A172 (cell line): ENCODE data around the gene STK39. TPM values are rescaled to one million over a fixed set of nuclear protein-coding genes. Genes with fewer than 3 reads are reported as not detected.
A peak's percentile ranks its signal among the peaks of the same experiment; 100 is the strongest.
"Not testable (repeated sequence)": the region's sequence is repeated elsewhere in the genome, so short reads cannot be mapped to it uniquely, and the experiment has no call there.

Experiments
- DNase-seq: peaks from one replicate; pipeline ENCODE4 v3.0.0-alpha.2; 2015; ENCODE audit warnings: low spot score
- total RNA-seq: library from RNA; depleted of rRNA; stranded (reverse); fragments of >200 nt; shearing (Covaris generic); gene quantifications from 2 replicates; pipeline ENCODE4 v1.2.3, GENCODE V29; 2014; rRNA removed

STK39 gene
- total RNA-seq: 35.3 and 37.5 TPM in 2 replicates

- DNase-seq: peak; percentile 73
Observed at GRCh38 chr2:168247341-168248261, at the start of gene STK39. STK39 (minus strand) TSS chr2:168247595; CDS start chr2:168247435, 160 bp downstream.

DNA sequence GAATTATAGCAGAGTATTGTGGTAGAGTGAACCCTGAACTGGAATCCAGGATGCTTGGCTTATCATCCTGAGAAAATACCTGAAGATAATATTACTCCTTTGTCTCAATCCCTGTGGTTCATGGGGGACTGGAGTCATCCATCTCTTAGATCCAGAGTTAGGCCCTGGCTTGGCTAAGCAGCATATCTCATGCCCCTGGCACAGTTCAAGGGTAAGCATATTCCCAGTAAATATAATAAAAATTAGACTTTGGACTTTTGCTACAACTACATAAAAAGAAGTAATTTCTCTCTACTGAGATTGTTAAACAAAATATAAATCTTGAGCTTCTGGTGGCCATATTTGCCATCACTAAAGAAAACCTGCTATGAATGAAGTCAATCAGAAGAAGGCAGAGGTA, 47.7 kb upstream of the STK39 start:
- no peak for DNase-seq

DNA sequence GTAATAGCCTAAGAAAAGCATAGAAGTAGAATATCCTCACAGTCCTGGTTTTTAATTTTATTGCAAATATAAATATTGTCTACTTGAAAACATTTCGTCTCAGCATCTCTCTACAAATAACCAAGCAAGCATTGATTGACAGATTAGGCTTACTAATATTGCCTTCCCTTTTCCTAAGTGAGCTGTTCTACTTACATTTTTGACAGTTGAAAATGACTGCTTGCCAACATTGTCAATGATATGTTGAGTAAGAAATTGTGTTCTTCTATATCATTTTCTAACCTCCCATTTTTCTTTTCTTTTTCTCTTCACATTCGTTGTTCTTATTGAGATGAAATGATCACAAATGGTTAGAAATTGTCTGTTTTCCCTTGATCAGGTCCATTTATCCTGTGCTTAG, 47.0 kb upstream of the STK39 start:
- no peak for DNase-seq

DNA sequence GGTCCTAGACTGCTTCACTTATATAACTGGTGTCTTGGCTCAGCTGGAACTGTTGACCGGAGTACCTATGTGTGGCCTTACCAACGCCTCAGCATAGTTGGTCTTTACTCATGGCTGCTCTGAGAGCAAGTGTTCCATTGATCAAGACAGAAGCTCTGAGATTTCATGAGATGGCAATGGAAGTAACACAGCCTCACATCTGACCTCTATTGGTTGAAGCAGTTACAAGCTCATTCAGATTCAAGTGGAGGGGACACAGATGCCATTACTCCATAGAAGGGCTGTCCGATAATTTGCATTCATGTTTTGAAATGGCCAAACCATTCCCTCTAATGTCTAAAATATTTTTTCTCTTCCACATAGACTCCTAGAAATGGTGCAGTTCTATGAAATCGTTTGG, 46.4 kb upstream of the STK39 start:
- DNase-seq: no peak

DNA sequence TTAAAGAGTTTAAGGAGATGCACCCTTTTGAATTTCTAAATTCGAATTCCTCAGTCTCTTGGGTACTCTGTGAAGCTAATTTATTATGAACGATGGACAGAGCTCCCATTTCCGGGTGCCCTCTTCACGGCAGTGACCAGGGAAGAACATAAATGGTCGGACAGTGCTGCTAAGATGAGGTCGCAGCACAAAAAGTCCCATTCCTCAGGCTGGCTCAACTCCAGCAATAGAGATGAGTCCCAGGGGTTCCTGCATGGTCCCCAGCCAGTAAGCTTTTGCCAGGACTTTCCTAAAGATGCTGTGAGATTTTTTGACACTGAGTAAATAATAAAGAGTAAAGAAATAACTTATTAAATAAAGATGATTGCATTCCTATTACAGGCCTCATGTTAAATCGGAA, 43.0 kb upstream of the STK39 start:
- DNase-seq: no peak

DNA sequence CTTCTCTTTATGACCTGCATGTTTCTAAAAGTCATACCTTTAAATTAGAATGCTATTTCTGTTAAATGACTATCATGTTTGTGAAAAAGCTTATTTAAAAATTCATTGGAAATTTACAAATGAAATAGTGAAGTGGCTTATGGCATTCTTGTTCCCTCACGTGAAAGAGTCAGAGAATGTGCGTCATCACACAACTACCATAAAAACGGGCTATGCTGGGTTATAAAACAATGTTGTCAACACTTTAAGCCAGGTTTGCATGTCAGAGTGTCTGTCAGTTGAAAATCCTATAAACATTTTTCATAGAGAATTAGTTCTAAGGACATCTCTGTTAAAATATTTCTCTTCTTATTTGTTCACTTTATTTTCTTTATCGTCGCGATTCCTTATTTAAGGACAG, 42.5 kb upstream of the STK39 start:
- no peak for DNase-seq

- DNase-seq: no peak
Observed at GRCh38 chr2:168286535-168286934, 39.1 kb upstream of the STK39 start.

DNA sequence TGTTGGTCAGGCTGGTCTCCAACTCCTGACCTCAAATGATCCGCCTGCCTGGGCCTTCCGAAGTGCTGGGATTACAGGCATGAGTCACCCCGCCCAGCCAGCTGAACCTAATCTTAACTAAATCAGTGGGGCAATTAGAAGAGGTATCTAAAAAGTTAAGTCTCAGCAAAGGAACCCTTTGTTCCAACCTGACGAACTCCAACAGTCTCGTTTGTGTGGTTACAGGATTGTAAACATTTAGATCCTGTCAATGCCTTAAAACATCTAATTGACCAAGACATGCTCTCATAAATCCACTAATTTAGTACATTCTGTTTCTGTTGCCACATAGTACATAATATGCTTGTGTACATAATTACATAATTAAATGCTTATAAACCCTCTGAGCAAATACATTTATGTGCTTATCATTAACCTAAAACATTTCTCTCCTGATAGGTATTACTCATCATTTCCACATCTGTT, 31.1 kb upstream of the STK39 start:
- DNase-seq: peak; percentile 80

GRCh38 chr2:168277276-168277675, 29.9 kb upstream of the STK39 start:
- no peak for DNase-seq

DNA sequence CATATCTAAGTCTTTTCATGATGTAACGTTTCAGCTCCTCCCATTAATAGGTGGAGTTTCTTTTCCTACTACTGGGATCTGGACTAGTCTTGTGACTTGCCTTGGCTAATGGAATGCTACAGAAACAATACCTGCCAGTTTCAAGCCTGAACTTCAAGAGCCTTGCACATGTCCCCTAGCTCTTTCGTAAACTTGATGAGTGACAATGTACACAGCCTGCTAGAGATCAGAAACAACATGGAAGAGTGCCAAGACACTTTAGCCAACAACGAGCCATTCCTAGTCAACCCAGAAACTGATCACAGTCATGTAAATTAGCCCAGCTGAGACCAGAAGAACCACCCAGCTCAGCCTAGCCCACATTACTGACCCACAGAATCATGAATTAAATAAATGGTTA, 24.8 kb upstream of the STK39 start:
- DNase-seq: no peak

DNA sequence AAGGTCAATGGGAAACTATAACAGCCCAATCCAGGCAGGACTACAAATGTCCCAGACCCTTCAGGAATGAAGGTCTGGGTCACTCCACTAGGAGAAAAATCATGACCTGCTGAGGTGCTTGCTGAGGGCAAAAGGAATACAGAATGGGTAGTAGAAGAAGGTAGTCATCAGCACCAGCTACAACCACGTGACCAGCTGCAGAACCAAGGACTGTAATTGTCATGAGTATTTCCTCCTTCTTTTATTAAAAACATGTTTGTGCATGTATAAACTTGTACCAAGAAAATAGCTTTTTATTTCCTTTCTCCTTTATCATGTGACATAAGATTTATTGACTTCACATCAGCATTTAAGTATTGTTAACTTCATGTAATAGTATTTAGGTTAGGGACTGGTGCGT, 15.5 kb upstream of the STK39 start:
- DNase-seq: not testable (repeated sequence)

DNA sequence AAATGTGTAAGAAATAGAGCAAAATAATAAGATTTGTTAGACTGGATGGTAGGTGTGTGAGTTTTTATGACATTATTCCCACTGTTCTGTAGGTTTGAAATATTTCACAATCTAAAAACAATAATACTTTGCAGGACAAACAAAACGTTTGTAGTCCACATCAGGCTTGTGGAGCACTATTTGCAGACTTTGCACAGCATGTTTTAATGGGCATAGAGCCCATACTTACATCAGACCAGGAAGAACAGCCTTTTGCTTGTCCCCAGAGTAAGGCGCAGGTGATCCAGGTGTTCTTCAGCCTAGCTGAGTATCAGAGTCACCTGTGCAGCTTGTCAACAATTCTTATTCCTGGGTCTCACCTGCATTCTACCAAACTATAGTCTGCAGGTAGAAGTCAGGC, 9.1 kb upstream of the STK39 start:
- no peak for DNase-seq

DNA sequence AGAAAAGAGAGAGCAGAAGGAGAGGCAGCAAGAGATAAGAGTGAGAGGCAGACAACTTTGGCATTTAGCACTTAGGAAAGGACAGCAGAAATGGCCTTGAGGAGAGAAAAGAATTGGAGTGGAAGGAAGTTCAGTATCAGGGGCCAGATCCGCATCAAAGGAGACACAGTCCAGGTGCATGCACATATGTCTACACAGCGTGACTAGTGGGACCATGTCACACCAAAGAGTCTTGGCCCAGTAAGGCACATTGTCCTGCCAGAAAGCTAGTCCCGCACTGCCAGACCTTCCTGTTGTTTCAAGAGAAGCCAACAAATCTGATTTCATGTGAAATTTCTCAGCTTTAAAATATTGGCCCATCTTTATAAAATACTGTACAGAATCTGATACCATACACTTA, 8.5 kb upstream of the STK39 start:
- no peak for DNase-seq

DNA sequence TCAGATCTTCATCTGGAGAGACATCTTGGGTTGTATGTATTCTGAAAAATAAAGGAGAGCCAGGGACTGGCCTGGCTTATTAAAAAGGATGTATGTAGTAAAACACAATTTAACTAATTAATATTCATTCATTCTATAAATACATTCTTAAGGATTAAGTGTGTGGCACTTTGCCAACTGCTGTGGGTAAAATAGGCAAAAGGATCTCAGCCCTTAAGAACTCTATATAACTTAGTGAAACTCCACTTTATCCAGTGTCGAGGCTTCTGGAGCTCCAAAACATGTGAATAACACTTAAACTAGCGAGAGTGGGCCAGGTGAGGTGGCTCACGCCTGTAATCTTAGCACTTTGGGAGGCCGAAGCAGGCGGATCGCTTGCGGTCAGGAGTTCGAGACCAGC, 7.7 kb upstream of the STK39 start:
- DNase-seq: no peak

DNA sequence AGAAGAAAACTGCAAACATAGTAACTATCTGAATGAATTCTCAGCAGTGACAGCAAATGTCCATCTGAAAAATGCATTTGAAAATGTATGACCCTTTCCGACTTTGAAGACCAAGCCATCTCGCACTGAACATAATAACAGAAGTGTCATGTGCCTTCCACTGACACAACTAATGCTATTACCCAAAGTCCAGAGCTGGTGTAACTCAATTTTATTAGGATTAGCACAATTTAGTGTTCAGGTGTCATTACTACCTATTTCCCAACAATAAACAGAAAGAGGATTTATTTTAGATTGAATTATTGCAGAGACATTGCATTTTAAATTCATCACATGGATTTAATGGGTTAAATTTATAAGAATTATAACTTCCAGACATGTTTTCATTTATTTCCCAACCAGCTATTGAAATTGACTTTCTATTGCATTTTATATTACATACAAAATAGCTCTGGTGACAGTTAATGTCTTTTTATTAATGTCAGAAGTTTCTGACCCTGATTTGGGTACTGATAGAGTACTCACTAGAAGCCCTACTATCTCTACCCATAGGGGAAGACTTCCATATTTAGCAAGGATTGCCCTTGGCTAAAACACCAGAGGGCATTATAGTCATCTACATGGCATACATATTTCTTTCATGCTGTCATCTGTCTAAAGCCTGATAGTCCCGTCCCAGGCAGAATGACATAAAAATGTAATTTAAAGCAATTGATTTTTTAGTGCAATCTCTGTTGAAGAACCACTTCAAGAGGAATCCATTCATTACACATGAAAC, 7.0 kb upstream of the STK39 start:
- DNase-seq: peak; percentile 53

DNA sequence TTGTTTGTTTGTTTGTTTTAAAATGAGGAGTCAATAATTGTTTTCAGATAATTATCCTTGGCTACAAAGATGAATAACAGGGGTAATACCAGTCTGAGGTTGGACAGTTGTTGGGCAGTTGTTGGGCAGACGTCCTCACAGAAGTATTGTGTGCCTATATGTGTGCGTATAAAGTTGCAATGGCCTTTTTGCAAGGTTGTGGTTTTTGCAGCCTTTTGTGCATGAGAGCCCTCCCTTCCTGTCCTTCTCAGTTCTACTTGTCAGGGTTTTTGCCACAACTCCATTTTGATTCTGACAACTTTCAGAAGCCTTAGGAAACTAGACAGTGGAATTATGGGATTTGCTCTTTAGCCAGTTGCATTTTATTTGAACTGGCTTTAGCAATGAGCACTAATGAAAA, 6.0 kb upstream of the STK39 start:
- no peak for DNase-seq

DNA sequence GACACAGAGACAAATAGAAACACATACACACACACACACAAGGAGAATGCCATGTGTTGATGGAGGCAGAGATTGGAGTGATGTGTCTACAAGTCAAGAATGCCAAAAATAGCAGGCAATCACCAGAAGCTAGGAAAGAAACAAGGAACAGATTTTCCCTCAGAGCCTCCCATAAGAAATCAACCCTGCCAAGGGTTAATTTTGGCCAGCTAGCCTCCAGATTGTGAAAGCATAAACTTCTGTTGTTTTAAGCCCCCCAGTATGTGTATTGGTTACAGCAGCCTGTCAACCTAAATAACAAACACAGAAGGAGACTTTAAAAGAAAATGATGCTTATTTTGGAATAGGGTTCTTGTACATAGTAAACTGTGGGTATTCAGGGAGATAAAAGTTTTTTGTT, 5.6 kb upstream of the STK39 start:
- no peak for DNase-seq

DNA sequence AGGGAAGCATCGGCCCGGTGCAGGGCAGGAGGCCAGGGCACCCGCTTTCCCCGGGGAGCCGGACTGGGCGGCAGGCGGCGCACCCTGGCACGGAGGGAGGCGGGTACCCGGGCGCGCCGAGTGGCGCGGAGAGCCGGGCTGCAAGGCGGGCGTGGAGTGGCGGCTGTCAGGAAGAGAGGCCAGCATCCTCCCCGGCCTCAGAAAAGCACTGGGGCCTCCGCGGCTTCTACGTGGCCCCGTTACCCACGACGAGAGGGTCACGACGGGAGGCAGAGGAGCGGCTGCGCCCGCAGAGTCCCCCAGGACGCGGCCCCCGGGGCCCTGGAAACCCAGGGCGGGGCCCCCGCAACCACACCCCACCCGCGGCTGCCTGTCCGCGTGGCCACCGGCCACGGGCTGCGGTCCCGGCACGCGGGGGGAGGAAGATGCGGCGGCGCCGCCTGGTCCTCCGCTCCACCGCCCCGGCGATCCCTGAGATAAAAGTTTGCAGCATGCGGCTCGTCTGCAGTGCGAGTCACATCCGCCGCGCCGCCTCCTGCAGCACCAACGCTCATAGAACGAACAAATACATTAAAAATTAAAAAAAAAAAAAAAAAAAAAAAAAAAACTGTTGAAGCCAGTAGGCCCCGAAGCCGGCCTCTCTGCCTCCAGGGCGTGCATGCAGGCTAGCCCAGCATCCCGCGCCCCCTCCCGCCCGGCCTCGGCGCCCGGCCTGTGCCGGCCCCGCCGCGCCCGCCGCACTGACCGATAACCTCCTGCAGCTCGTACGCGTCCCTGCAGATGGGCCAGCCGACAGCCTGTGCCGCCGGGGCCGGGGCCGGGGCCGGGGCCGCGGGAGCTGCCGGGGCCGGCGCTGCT, 683 bp downstream of the STK39 start:
- DNase-seq: peak; percentile 44

DNA sequence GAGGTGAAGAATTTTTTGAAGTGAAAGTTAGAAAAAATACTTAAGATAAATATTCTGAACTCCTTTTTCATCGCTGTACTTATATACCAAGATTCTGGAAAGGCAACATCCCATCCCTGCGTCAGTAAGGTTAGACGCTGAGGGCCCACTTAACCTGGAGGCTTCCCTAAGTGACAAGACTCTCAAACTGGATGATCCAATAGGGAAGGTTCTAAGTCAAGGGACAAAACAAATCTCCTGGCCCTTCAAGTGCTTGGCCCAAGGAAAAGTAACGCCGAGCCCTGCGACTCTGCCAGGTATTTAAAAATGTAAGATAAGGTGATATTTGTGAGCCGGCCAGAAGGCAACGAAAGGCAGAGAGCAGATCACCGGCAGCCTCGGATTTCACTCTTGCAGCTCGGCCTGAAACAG, 1.3 kb downstream of the STK39 start:
- peak; percentile 10 for DNase-seq

DNA sequence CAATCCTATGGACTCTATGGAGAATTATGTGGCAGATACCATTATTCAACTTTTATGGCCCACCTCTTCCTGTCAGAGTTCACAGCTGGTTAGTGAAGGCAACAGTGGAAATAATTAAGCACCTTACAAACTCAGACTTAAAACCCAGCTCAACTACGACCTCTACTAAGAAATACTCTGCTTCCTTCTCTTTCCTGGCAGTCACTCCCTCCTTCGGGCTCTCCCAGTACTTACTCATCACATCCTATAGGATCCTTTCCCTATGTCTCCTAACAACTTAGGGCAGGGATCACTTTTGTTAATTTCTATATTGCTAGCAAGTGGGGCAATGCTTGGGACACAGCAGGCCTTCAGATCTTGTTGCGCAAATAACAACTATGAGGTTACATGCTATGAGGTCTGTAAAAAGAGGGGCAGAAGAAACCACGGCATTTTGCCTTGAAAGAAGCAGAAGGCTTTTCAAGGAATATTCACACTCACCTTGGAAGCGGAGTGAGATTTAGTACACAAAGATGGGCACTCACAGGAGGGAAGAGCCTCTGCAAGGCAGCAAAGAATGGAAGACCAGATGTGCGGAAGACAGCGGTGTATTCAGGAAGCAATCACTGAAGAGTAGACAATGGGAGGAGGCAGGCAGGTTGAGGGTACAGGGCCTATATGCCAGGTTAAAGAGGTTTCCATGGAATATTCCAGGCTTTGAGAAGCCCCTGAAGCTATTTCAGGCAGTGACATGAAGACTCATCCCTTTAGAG, 2.1 kb downstream of the STK39 start:
- DNase-seq: no peak

DNA sequence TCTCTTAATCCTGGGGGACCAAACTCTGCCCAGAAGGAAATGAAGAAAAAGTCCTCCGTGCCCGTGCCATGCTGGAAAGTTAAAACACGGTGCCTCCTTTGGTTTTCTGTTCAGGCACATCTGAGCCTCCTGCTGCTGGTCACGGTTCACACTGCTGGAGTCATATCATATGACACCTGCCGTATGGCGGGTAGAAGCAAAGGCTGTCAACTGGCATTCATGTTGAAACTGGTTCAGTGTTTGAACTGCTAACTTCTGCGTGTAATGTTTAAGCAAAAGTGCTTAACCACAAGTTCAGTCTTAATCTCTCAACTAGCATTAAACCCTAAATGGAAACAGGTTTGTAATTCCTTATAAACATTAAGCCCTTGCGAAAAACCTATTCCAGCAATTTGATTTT, 3.1 kb downstream of the STK39 start:
- DNase-seq: no peak
